Tibial artery (tissue), 4 donors: ENCODE data around the gene TMEM156.

Source experiments
- DNase-seq, 2 donors: peaks; one replicate each; pipeline ENCODE4 v3.0.0-alpha.2; 2019
- H3K27ac ChIP-seq, 2 donors: fragments of 200-600 bp; sonication (generic) in 1 of 2; 1 replicate in 1 of 2; 2 replicates in 1 of 2; pipeline ENCODE4 v1.5.1; 2018 to 2019; ENCODE audit warnings: mild to moderate bottlenecking in 1 of 2
- H3K27me3 ChIP-seq, 2 donors: fragments of 200-600 bp; sonication (generic) in 1 of 2; one replicate each; pipeline versions ENCODE4 v1.5.1 to v1.6.0; 2016 to 2019
- H3K36me3 ChIP-seq, 3 donors: fragments of 200-600 bp; sonication (generic) in 2 of 3; one replicate each; pipeline ENCODE4 v1.5.1; 2016 to 2019; ENCODE audit warnings: mild to moderate bottlenecking in 2 of 3
- H3K4me1 ChIP-seq, 4 donors: fragments of 200-600 bp; sonication (generic) in 2 of 4; 1 replicate in 3 of 4; 2 replicates in 1 of 4; pipeline ENCODE4 v1.5.1; 2016 to 2019
- H3K4me3 ChIP-seq, 2 donors: fragments of 200-600 bp; sonication (generic) in 1 of 2; 1 replicate in 1 of 2; 2 replicates in 1 of 2; pipeline ENCODE4 v1.5.1; 2018 to 2019; ENCODE audit warnings: mild to moderate bottlenecking in 2 of 2
- H3K9me3 ChIP-seq, 3 donors: fragments of 200-600 bp; sonication (generic) in 1 of 3; one replicate each; pipeline ENCODE4 v1.5.1; 2016 to 2019
- CTCF ChIP-seq, 2 experiments: fragments of 200-600 bp in 1 of 2; fragments of 450-650 bp in 1 of 2; IDR thresholded peaks; one replicate each; pipeline ENCODE4 v1.5.1; 2017 to 2019; ENCODE audit warnings: antibody characterized with exemption in 2 of 2, mild to moderate bottlenecking in 1 of 2, moderate library complexity in 1 of 2
- intact Hi-C: fragments of 100-400 bp; cut with DNase I; formaldehyde crosslinking; loops from one replicate; pipeline ENCODE4 v1.15.0; 2023; ENCODE audit warnings: low total_unique reads

TMEM156 gene

GRCh38 chr4:39054497-39054896 is 22.3 kb upstream of the TMEM156 start:
- H3K9me3 ChIP-seq: no peaks in the 10 kb centered on the region
- intact Hi-C loops: no loop called here

GRCh38 chr4:39053983-39054382 is 21.8 kb upstream of the TMEM156 start:
- no peak for TF ChIP-seq CTCF (IDR thresholded peaks at IDR 0.05)
- Histone ChIP-seq H3K4me1 (no peaks in the 10 kb centered on the region), H3K27me3 (no peaks in the 10 kb centered on the region), H3K36me3 (no peaks in the 10 kb centered on the region), H3K9me3 (no peaks in the 10 kb centered on the region), H3K27ac (no peak overlapping the region), H3K4me3 (no peak overlapping the region)
- intact Hi-C loops: no loop called here
- no peak for DNase-seq

More at GRCh38 chr4:39054497-39054896, 22.3 kb upstream of the TMEM156 start:
- no peak overlapping the region for H3K4me3 ChIP-seq
- H3K36me3 ChIP-seq: no peaks in the 10 kb centered on the region
- DNase-seq: no peak
- no peaks in the 10 kb centered on the region for H3K27me3 ChIP-seq
- no peak overlapping the region for H3K27ac ChIP-seq
- no peak for TF ChIP-seq CTCF (IDR thresholded peaks at IDR 0.05)
- H3K4me1 ChIP-seq: no peaks in the 10 kb centered on the region

- H3K9me3 ChIP-seq: no peaks in the 10 kb centered on the region
- no peak for DNase-seq
- H3K36me3 ChIP-seq: no peaks in the 10 kb centered on the region
- no peaks in the 10 kb centered on the region for H3K27me3 ChIP-seq
- H3K4me3 ChIP-seq: no peak overlapping the region
- no peak overlapping the region for H3K27ac ChIP-seq
- no peak for TF ChIP-seq CTCF (IDR thresholded peaks at IDR 0.05)
- H3K4me1 ChIP-seq: no peaks in the 10 kb centered on the region
- intact Hi-C loops: no loop called here
Measured at GRCh38 chr4:39051492-39051891, 19.3 kb upstream of the TMEM156 start.

GRCh38 chr4:39050590-39050989 is 18.4 kb upstream of the TMEM156 start:
- no peaks in the 10 kb centered on the region for H3K27me3 ChIP-seq
- no peaks in the 10 kb centered on the region for H3K9me3 ChIP-seq
- no peaks in the 10 kb centered on the region for H3K36me3 ChIP-seq
- no peak overlapping the region for H3K27ac ChIP-seq
- peaks cover 0 to 3% (median 0%) of the 10 kb centered on the region in 4 donors for H3K4me1 ChIP-seq
- TF ChIP-seq CTCF (IDR thresholded peaks at IDR 0.05): no peak
- H3K4me3 ChIP-seq: no peak overlapping the region
- intact Hi-C loops: no loop called here
- DNase-seq: no peak

- Histone ChIP-seq H3K4me3 (no peak overlapping the region), H3K27ac (no peak overlapping the region), H3K9me3 (no peaks in the 10 kb centered on the region), H3K27me3 (no peaks in the 10 kb centered on the region), H3K36me3 (no peaks in the 10 kb centered on the region), H3K4me1 (peaks cover 0 to 10% (median 0%) of the 10 kb centered on the region in 4 donors)
- intact Hi-C loops: no loop called here
- DNase-seq: no peak
- no peak for TF ChIP-seq CTCF (IDR thresholded peaks at IDR 0.05)
Measured at GRCh38 chr4:39048311-39048710, 16.1 kb upstream of the TMEM156 start.

GRCh38 chr4:39047681-39048080 is 15.5 kb upstream of the TMEM156 start:
- intact Hi-C loops: no loop called here
- DNase-seq: no peak
- no peak for TF ChIP-seq CTCF (IDR thresholded peaks at IDR 0.05)
- peaks cover 0 to 10% (median 0%) of the 10 kb centered on the region in 4 donors for H3K4me1 ChIP-seq
- no peak overlapping the region for H3K4me3 ChIP-seq
- H3K27me3 ChIP-seq: no peaks in the 10 kb centered on the region
- no peaks in the 10 kb centered on the region for H3K9me3 ChIP-seq
- no peaks in the 10 kb centered on the region for H3K36me3 ChIP-seq
- no peak overlapping the region for H3K27ac ChIP-seq
